Liver (tissue), 9 donors: ENCODE data around the gene NABP2. TPM values are rescaled to one million over a fixed set of nuclear protein-coding genes. Genes with fewer than 3 reads are reported as not detected.

Experiments
- DNase-seq: peaks from one replicate; pipeline ENCODE4 v3.0.0-alpha.2; 2017; ENCODE audit warnings: low spot score
- H3K27ac ChIP-seq, 2 donors: one replicate each; pipeline ENCODE4 v1.7.0; 2013; ENCODE audit warnings: inconsistent platforms in 2 of 2, low read length in 2 of 2, control low read depth in 1 of 2, low read depth in 1 of 2, mild to moderate bottlenecking in 1 of 2
- H3K27me3 ChIP-seq, 4 donors: one replicate each; pipeline versions ENCODE4 v1.6.1 to v1.7.0; 2013; ENCODE audit warnings: low read length in 3 of 4, inconsistent platforms in 1 of 4, mild to moderate bottlenecking in 1 of 4, moderate library complexity in 1 of 4; ENCODE audit not compliant: control insufficient read depth in 4 of 4, insufficient read depth in 4 of 4
- H3K36me3 ChIP-seq, 4 donors: one replicate each; pipeline versions ENCODE4 v1.6.1 to v1.7.0; 2013; ENCODE audit warnings: low read length in 3 of 4, mild to moderate bottlenecking in 3 of 4, low read depth in 1 of 4, moderate library complexity in 1 of 4; ENCODE audit not compliant: control insufficient read depth in 4 of 4, insufficient read depth in 3 of 4
- H3K4me1 ChIP-seq, 4 donors: one replicate each; pipeline versions ENCODE4 v1.6.1 to v1.7.0; 2013; ENCODE audit warnings: low read length in 3 of 4, mild to moderate bottlenecking in 3 of 4, moderate library complexity in 1 of 4; ENCODE audit not compliant: control insufficient read depth in 4 of 4, insufficient read depth in 4 of 4
- H3K4me3 ChIP-seq, 3 donors: one replicate each; pipeline versions ENCODE4 v1.6.1 to v1.7.0; 2013; ENCODE audit warnings: low read length in 3 of 3, control low read depth in 1 of 3, low read depth in 1 of 3, mild to moderate bottlenecking in 1 of 3
- H3K9ac ChIP-seq, 2 donors: one replicate each; pipeline ENCODE4 v1.7.0; 2013; ENCODE audit warnings: low read length in 2 of 2, mild to moderate bottlenecking in 2 of 2, moderate library complexity in 2 of 2, control low read depth in 1 of 2, low read depth in 1 of 2
- H3K9me3 ChIP-seq, 4 donors: one replicate each; pipeline versions ENCODE4 v1.6.1 to v1.7.0; 2013; ENCODE audit warnings: low read length in 3 of 4; ENCODE audit not compliant: control insufficient read depth in 4 of 4
- CTCF ChIP-seq: fragments of 150-350 bp; IDR thresholded peaks from 2 replicates; pipeline ENCODE4 v1.5.1; 2017; ENCODE audit warnings: improper control_type of control experiment, low read depth, low read length; ENCODE audit not compliant: missing input control
- EGR1 ChIP-seq, 2 donors: IDR thresholded peaks; 2 replicates each; pipeline ENCODE4 v1.6.1; 2016 to 2018; ENCODE audit warnings: antibody characterized with exemption in 2 of 2, low read depth in 2 of 2
- FOXA2 ChIP-seq: IDR thresholded peaks from 2 replicates; pipeline ENCODE4 v1.6.1; 2016; ENCODE audit warnings: antibody characterized with exemption
- GABPA ChIP-seq, 2 donors: IDR thresholded peaks in 1 of 2; conservative IDR thresholded peaks in 1 of 2; 2 replicates each; pipeline ENCODE4 v1.6.1; 2016; ENCODE audit warnings: antibody characterized with exemption in 2 of 2, mild to moderate bottlenecking in 1 of 2, moderate library complexity in 1 of 2
- HNF4A ChIP-seq, 2 donors: conservative IDR thresholded peaks; 2 replicates each; pipeline ENCODE4 v1.6.1; 2016; ENCODE audit warnings: antibody characterized with exemption in 2 of 2, mild to moderate bottlenecking in 2 of 2
- HNF4G ChIP-seq: IDR thresholded peaks from 2 replicates; pipeline ENCODE4 v1.6.1; 2016; ENCODE audit warnings: antibody characterized with exemption
- MAX ChIP-seq: IDR thresholded peaks from 2 replicates; pipeline ENCODE4 v1.6.1; 2016; ENCODE audit warnings: antibody characterized with exemption
- NR2F2 ChIP-seq: IDR thresholded peaks from 2 replicates; pipeline ENCODE4 v1.6.1; 2016; ENCODE audit warnings: antibody characterized with exemption
- RAD21 ChIP-seq, 2 donors: IDR thresholded peaks; 2 replicates each; pipeline ENCODE4 v1.6.1; 2016; ENCODE audit warnings: antibody characterized with exemption in 2 of 2, mild to moderate bottlenecking in 2 of 2
- REST ChIP-seq: IDR thresholded peaks from 2 replicates; pipeline ENCODE4 v1.6.1; 2016; ENCODE audit warnings: antibody characterized with exemption, mild to moderate bottlenecking
- SP1 ChIP-seq: IDR thresholded peaks from 2 replicates; pipeline ENCODE4 v1.6.1; 2018; ENCODE audit warnings: antibody characterized with exemption, mild to moderate bottlenecking
- WGBS: extraction: QIAGEN DNeasy Blood & Tissue Kit; methylation state at CpG from one replicate; pipeline ENCODE4 v1.1.7; 2013; 5-methylcytosine and 5-hydroxymethylcytosine counted together
- polyA plus RNA-seq, 2 donors: library from polyadenylated mRNA; stranded (reverse) in 1 of 2; unstranded in 1 of 2; fragments of 200-250 nt in 1 of 2; fragments of >200 nt in 1 of 2; fragmentation: Nextera tagmentation in 1 of 2; extraction: Ambion mirVana in 1 of 2; gene quantifications; one replicate each; pipeline versions ENCODE4 v1.2.1 to v1.2.3, GENCODE V29; 2013 to 2015
- total RNA-seq, 2 donors: library from RNA; depleted of rRNA; stranded (reverse); fragments of >200 nt; gene quantifications; one replicate each; pipeline ENCODE4 v1.2.3, GENCODE V29; 2014
- donor health status: healthy.
- donor health status: healthy.
- donor health status: healthy.
- donor health status: healthy.
- donor health status: healthy.

The NABP2 gene
- total and polyA plus RNA-seq, 4 donors = 10.8 to 14.5 (median 12.6) TPM

DNA sequence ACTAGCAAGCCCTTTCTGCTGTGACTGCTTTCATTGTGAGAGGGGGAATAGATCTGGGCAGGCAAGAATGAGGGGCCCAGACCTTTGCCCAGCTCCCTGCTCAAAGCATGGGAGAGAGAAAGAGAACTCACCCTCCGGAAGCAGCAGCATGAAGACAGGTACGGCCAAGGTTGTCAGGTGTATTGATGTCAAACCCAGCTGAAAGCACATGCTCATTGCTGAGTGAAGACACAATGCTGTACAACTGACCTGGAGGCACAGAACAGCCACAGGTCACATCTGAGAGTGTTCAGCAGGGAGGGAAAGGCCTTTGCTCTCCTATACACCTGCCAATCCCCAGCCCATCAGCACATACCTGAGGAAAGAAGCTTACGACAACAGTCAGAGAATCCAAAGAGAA lies 28.5 kb downstream of the NABP2 start:
- TF ChIP-seq EGR1 (IDR thresholded peaks at IDR 0.05; ENCODE audit: low read depth in 2 of 2) = no peak
- no peak for TF ChIP-seq GABPA (IDR thresholded peaks at IDR 0.05 in 1 of 2, conservative IDR thresholded peaks at IDR 0.05 in 1 of 2)
- TF ChIP-seq MAX = no peak
- TF ChIP-seq SP1 = no peak
- TF ChIP-seq HNF4G = no peak
- TF ChIP-seq RAD21 (IDR thresholded peaks at IDR 0.05) = no peak
- no peak for TF ChIP-seq CTCF
- no peak for TF ChIP-seq FOXA2
- WGBS = 96% methylated on average over 3 of the region's 3 CpGs
- Histone ChIP-seq H3K36me3 (peaks cover 15 to 60% (median 42%) of the 10 kb centered on the region in 4 donors), H3K9me3 (no peaks in the 10 kb centered on the region), H3K4me3 (no peak overlapping the region), H3K9ac (no peak overlapping the region), H3K4me1 (peaks cover 0 to 13% (median 9%) of the 10 kb centered on the region in 4 donors), H3K27ac (no peak overlapping the region), H3K27me3 (no peaks in the 10 kb centered on the region)
- no peak for DNase-seq

DNA sequence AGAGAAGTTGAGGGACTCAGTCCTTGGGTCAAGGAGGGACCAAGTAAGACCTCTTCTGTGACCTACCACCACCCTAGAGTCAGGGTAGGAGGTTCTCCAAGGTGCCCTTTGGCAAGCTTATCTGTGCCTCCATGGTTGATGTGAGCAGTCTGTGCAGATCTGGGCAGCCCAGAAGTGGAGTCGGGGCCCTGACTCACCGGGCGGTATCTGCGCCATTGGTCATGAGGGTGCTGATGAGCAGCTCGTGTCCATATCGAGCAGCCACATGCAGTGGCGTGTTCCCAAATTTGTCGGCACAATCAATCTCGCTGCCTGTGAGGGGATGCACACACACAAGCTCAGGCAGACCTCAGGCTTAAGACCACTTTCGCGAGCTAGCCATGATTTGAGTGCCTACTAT lies 28.9 kb downstream of the NABP2 start:
- TF ChIP-seq RAD21 (IDR thresholded peaks at IDR 0.05) = no peak
- no peak for TF ChIP-seq NR2F2
- TF ChIP-seq SP1 = no peak
- TF ChIP-seq REST = no peak
- TF ChIP-seq HNF4A (conservative IDR thresholded peaks at IDR 0.05) = no peak
- no peak for TF ChIP-seq CTCF
- Histone ChIP-seq H3K4me3 (no peak overlapping the region), H3K9me3 (no peaks in the 10 kb centered on the region), H3K27ac (no peak overlapping the region), H3K9ac (no peak overlapping the region), H3K4me1 (peaks cover 0 to 14% (median 10%) of the 10 kb centered on the region in 4 donors), H3K27me3 (no peaks in the 10 kb centered on the region), H3K36me3 (peaks cover 12 to 55% (median 38%) of the 10 kb centered on the region in 4 donors)
- DNase-seq = no peak
- WGBS = 98% methylated on average over 11 of the region's 11 CpGs
